ENCODE measurements around the gene PLCB1.

PLCB1 gene

GRCh38 chr20:8443464-8444072 lies 311.5 kb downstream of the PLCB1 start:
- TF ChIP-seq FOXP2 (optimal IDR thresholded peaks at IDR 0.05; ENCODE audit: borderline replicate concordance, extremely low read depth, extremely low read length, insufficient read depth) (no peak), SIN3A (IDR thresholded peaks at IDR 0.05; ENCODE audit: borderline replicate concordance, insufficient read depth, low read length) (no peak), TAF1 (IDR thresholded peaks at IDR 0.05; ENCODE audit: borderline replicate concordance, insufficient read depth, low read length) (no peak), REST (IDR thresholded peaks at IDR 0.05; ENCODE audit: insufficient read depth in 1 of 2, low read depth in 2 of 2, low read length in 2 of 2) (no peak), POLR2AphosphoS5 (IDR thresholded peaks at IDR 0.05; ENCODE audit: low read depth, low read length) (no peak)

- TF ChIP-seq TAF1 (IDR thresholded peaks at IDR 0.05; ENCODE audit: borderline replicate concordance, insufficient read depth, low read length) (no peak), REST (IDR thresholded peaks at IDR 0.05; ENCODE audit: insufficient read depth in 1 of 2, low read depth in 2 of 2, low read length in 2 of 2) (peak; percentile 53 to 83; a peak in 3 of 4 replicates)
Observed at GRCh38 chr20:8447262-8448120, 315.4 kb downstream of the PLCB1 start.

GRCh38 chr20:8449123-8449522 lies 317.1 kb downstream of the PLCB1 start:
- TF ChIP-seq POLR2AphosphoS5 (IDR thresholded peaks at IDR 0.05; ENCODE audit: low read depth, low read length) (no peak), TAF1 (IDR thresholded peaks at IDR 0.05; ENCODE audit: borderline replicate concordance, insufficient read depth, low read length) (no peak), FOXP2 (optimal IDR thresholded peaks at IDR 0.05; ENCODE audit: borderline replicate concordance, extremely low read depth, extremely low read length, insufficient read depth) (no peak), REST (IDR thresholded peaks at IDR 0.05; ENCODE audit: insufficient read depth in 1 of 2, low read depth in 2 of 2, low read length in 2 of 2) (no peak), SIN3A (IDR thresholded peaks at IDR 0.05; ENCODE audit: borderline replicate concordance, insufficient read depth, low read length) (no peak)

GRCh38 chr20:8454137-8454712 lies 322.2 kb downstream of the PLCB1 start:
- TF ChIP-seq TAF1 (IDR thresholded peaks at IDR 0.05; ENCODE audit: borderline replicate concordance, insufficient read depth, low read length) (no peak), REST (IDR thresholded peaks at IDR 0.05; ENCODE audit: insufficient read depth in 1 of 2, low read depth in 2 of 2, low read length in 2 of 2) (no peak), SIN3A (IDR thresholded peaks at IDR 0.05; ENCODE audit: borderline replicate concordance, insufficient read depth, low read length) (no peak), POLR2AphosphoS5 (IDR thresholded peaks at IDR 0.05; ENCODE audit: low read depth, low read length) (no peak), FOXP2 (optimal IDR thresholded peaks at IDR 0.05; ENCODE audit: borderline replicate concordance, extremely low read depth, extremely low read length, insufficient read depth) (no peak)
